ENCODE results near the gene FFAR2.
A peak's percentile ranks its signal among the peaks of the same experiment; 100 is the strongest.
"Not testable (repeated sequence)": the region's sequence is repeated elsewhere in the genome, so short reads cannot be mapped to it uniquely, and the experiment has no call there.

The FFAR2 gene

GRCh38 chr19:35447606-35448469 is at the start of gene FFAR2:
TSS of gene FFAR2 (plus strand) at chr19:35448257. CDS start at chr19:35449715, 1,458 bp downstream.
- TF ChIP-seq, protein P1, sequence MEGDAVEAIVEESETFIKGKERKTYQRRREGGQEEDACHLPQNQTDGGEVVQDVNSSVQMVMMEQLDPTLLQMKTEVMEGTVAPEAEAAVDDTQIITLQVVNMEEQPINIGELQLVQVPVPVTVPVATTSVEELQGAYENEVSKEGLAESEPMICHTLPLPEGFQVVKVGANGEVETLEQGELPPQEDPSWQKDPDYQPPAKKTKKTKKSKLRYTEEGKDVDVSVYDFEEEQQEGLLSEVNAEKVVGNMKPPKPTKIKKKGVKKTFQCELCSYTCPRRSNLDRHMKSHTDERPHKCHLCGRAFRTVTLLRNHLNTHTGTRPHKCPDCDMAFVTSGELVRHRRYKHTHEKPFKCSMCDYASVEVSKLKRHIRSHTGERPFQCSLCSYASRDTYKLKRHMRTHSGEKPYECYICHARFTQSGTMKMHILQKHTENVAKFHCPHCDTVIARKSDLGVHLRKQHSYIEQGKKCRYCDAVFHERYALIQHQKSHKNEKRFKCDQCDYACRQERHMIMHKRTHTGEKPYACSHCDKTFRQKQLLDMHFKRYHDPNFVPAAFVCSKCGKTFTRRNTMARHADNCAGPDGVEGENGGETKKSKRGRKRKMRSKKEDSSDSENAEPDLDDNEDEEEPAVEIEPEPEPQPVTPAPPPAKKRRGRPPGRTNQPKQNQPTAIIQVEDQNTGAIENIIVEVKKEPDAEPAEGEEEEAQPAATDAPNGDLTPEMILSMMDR (IDR thresholded peaks at IDR 0.05; ENCODE audit: low read depth, low read length): no peak
- DNase-seq (ENCODE audit: low read depth in 2 of 2): no peak
- H3K4me3 ChIP-seq (replicated peaks in 1 of 2; ENCODE audit: low read depth in 2 of 2, low read length in 2 of 2): no peak within 1 kb of the TSS

DNA sequence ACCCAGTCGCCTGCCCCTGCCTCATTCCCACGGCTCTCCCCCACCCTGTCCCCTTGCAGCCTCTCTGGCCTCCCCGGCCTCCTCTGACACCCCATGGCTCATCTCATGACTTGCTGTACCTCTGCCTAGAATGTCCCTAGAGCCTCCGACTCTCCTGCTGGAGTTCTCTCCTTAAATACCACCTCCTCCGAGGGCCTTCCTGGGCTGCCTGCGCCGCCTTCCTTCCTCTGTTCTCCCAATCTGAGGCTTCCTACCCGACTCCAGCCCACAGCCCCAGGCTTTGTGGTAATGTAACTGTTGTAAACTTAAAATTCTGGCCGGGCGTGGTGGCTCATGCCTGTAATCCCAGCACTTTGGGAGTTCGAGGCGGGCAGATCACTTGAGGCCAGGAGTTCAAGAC is 49.5 kb upstream of the FFAR2 start:
- TF ChIP-seq, protein P1 (IDR thresholded peaks at IDR 0.05; ENCODE audit: low read depth, low read length): no peak
- H3K4me3 ChIP-seq (replicated peaks in 1 of 2; ENCODE audit: low read depth in 2 of 2, low read length in 2 of 2): no peak overlapping the region
- DNase-seq (ENCODE audit: low read depth in 2 of 2): no peak

DNA sequence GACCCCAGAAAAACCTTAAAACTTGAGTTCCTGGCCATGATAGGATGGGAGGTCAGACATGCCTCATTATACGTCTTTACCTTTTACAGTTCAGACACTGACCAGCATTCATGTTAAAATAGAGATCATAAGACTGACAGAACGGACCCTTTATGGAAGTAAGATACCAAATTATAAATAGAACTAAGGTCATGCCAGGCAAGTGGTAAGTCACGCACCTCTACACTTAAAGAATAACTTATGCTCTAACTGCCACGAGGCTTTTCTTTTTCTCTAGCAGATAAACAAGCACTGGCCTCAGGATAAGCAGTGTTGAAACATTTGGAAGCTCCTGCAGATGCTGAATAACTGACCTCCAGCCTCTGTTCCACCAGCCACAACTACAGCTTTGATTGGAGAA is 48.8 kb upstream of the FFAR2 start:
- H3K4me3 ChIP-seq (replicated peaks in 1 of 2; ENCODE audit: low read depth in 2 of 2, low read length in 2 of 2): no peak overlapping the region
- TF ChIP-seq, protein P1 (IDR thresholded peaks at IDR 0.05; ENCODE audit: low read depth, low read length): no peak
- DNase-seq (ENCODE audit: low read depth in 2 of 2): no peak

DNA sequence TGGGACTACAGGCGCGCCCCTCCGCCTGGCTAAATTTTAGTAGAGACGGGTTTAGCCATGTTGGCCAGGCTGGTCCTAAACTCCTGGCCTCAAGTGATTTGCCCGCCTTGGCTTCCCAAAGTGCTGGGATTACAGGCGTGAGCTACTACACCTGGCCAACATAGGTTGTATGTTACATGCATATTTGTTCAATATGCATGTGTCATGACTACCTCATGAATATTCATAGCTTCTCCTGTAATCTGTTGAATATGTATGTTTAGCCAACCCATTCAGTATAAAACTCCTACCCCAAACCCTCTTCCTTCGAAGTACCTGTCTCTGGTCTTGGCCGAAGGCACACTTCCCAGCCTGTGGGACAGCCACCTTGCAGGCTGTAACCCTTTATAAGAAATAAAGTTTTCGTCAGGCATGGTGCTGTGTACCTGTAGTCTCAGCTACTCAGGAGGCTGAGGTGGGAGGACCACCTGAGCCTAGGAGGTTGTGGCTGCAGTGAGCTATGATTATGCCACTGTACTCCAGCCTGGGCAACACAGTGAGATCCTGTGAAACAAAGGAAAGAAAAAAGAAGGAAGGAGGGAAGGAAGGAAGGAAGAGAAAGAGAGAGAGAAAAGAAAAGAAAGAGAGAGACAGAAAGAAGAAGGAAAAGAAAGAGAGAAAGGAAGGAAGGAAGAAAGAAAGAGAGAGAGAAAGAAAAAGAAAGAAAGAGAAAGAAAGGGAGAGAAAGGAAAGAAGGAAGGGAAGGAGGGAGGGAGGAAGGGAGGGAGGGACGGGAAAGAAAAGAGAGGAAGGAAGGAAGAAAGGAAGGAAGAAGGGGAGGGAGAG is 47.9 kb upstream of the FFAR2 start:
- H3K4me3 ChIP-seq (replicated peaks in 1 of 2; ENCODE audit: low read depth in 2 of 2, low read length in 2 of 2): no peak overlapping the region
- TF ChIP-seq, protein P1 (IDR thresholded peaks at IDR 0.05; ENCODE audit: low read depth, low read length): no peak
- no peak for DNase-seq (ENCODE audit: low read depth in 2 of 2)

GRCh38 chr19:35400773-35401100 is 47.3 kb upstream of the FFAR2 start:
- TF ChIP-seq, protein P1 (IDR thresholded peaks at IDR 0.05; ENCODE audit: low read depth, low read length): no peak
- no peak overlapping the region for H3K4me3 ChIP-seq (replicated peaks in 1 of 2; ENCODE audit: low read depth in 2 of 2, low read length in 2 of 2)
- DNase-seq (ENCODE audit: low read depth in 2 of 2): no peak

GRCh38 chr19:35401416-35401815 is 46.6 kb upstream of the FFAR2 start:
- H3K4me3 ChIP-seq (replicated peaks in 1 of 2; ENCODE audit: low read depth in 2 of 2, low read length in 2 of 2); DNase-seq (ENCODE audit: low read depth in 2 of 2): not testable (repeated sequence)

DNA sequence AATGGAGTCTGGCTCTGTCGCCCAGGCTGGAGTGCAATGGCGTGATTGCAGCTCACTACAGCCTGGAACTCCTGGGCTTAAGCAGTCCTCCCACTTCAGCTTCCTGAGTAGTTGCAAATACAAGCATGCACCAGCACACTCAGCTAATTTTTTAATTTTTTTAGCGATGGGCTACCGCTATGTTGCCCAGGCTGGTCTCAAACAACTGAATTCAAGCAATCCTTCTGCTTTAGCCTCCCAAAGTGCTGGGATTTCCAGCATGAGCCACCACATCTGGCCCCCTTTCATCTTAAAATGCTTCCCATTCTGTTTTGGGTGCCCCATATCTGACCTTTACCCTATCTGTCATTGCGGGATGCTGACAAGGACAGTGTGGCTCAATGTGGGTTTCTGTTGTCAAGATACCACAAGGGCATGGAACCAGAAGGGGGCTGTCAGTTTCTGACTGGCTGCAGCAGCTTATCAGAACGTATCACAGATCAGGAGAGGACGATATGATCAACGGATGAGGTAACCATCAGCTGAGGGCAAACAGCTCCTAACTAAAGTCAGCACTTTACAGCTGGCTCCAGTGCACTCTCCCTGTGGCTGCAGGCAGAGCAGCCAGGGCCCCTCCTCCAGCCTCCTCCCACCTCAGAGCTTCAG is 44.8 kb upstream of the FFAR2 start:
- TF ChIP-seq, protein P1 (IDR thresholded peaks at IDR 0.05; ENCODE audit: low read depth, low read length): no peak
- peak in 1 of 2 donors; percentile 7 for DNase-seq (ENCODE audit: low read depth in 2 of 2)
- no peak overlapping the region for H3K4me3 ChIP-seq (replicated peaks in 1 of 2; ENCODE audit: low read depth in 2 of 2, low read length in 2 of 2)

All from cardiac fibroblast (primary cell).